Measurements from ENCODE around the gene ZNF565. TPM values are rescaled to one million over a fixed set of nuclear protein-coding genes. Genes with fewer than 3 reads are reported as not detected.
"Not testable (repeated sequence)": the region's sequence is repeated elsewhere in the genome, so short reads cannot be mapped to it uniquely, and the experiment has no call there.

The ZNF565 gene
- total RNA-seq, 1 experiment from 2014 or later: 3.2 TPM

DNA sequence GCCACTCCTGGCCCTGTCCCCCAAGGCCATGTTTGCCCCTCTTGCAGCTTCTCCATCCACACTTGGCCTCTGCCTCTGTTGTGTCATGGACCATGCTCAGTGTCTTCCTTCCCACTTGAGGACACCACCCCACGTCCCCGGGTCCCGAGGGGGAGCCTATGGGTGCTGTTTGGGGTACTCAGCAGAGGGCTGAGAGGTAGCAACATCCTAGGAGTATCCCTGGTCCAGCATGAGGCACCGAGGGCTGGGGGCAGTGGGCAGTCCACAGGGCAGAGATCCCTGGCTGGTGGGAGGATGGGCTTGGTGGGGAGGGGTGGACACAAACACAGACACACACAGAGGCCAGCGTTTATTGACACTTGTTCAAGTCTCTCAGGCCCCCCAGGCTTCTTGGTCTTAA is 63.9 kb downstream of the ZNF565 start:
- DNase-seq (ENCODE audit: low read depth): no peak

- DNase-seq (ENCODE audit: low read depth): no peak
Measured at GRCh38 chr19:36149673-36150406, 64.6 kb downstream of the ZNF565 start.

DNA sequence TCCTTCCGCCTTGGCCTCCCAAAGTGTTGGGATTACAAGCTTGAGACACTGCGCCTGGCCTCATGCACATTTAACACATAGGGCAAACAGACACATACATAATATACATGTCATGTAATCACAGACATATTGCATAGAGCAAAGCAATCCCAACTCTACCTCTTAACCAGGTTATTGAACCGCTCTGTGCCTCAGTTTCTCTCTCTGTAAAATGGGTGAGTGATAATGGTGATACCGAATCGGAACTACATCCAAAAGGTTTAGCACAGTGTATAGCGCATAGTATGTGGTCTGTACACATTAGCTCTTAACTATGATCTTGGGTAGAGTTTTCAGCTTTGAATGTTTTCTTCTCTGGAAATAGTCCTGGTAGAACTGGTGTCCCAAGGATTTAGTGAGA is 69.8 kb downstream of the ZNF565 start:
- no peak for DNase-seq (ENCODE audit: low read depth)

GRCh38 chr19:36142496-36142895 is 72.0 kb downstream of the ZNF565 start:
- DNase-seq (ENCODE audit: low read depth): no peak

DNA sequence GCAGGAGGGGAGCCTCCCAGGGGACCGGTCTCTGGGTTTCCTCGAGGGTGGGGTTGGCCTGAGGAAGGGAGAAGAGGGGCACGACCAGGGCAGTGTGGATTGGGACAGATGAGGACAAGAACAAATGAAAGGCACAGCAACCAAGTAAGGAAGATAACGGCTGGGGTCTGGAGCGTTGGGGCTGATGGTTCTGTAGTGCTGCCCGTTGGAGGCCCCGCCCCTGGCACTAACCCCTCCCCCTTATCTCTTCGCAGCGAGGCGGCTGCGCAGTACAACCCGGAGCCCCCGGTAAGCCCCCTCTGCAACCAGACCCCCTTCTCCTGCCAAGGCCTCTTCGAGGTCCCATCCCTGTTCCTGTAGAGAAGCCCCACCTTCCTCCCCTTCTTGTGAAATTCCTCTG is 72.4 kb downstream of the ZNF565 start:
- no peak for DNase-seq (ENCODE audit: low read depth)

DNA sequence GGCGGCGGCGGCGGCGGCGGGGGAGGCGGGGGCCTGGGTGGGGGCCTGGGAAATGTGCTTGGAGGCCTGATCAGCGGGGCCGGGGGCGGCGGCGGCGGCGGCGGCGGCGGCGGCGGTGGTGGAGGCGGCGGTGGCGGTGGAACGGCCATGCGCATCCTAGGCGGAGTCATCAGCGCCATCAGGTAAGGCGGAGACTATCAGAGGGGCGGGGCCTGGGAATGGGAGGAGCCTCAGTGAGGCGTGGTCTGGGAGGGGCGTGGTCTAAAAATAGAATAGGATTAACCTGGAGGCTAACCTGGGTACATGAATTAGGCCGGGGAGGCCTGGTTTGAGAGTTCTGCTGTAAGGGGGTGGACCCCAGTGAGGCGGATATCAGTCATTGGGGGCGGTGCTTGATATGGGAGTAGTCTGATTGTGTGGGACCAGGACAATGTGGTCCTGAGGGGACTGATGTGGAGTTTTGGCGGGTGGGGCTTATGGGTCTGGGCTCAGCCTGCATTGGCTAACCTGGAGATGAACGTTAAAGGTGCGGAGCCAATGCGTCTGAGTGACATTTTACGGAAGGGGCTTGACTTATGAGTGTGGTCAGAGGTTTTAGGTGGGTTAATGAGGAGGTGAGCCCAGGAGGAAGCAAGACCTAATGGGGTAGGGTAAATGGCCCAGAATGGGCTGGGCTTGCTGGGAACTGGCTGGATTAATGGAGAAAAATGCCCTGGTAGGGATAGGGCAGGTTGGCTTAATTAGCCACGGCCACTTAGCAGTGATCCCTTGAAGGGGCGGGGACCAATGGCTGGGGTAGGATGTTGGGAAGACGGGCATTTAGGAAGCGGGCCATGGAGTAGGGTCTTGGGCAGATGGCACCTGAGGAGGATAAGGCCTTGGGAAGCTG is 73.2 kb downstream of the ZNF565 start:
- DNase-seq (ENCODE audit: low read depth): peak; percentile 91

DNA sequence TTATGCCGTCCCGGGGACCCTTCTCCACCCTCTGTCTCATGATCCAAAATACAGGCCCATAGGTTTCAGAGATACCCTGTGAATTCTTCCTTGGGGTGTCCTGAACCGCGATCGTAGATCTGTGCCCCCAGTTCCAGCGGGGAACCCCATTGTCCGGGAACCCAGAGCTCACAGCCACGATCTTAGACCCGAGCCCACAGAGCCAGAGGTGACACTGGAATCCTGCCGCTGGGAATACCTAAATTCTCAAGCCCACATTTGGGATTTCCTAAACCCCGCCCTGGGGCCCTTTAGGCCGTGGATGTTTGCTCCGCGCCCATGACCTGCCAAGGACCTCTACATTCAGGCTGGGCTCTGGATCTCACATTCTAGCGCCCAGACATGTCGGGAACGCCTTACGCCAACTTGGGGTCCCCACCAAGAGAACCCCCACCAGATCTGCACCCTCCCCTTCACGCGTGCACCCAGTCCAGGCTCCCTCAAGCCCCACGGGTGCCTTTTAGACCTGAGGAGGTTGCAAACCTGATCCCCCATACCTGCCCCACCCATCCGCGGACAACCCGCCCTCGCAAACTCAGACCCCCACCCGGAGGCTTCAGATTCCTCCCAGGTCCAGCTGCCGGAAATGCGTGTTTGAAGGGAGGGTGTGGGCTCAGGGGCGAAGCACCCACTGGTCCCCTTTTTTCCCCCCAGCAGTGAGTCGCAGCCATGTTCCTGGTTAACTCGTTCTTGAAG is 74.0 kb downstream of the ZNF565 start:
- peak; percentile 79 for DNase-seq (ENCODE audit: low read depth)

DNA sequence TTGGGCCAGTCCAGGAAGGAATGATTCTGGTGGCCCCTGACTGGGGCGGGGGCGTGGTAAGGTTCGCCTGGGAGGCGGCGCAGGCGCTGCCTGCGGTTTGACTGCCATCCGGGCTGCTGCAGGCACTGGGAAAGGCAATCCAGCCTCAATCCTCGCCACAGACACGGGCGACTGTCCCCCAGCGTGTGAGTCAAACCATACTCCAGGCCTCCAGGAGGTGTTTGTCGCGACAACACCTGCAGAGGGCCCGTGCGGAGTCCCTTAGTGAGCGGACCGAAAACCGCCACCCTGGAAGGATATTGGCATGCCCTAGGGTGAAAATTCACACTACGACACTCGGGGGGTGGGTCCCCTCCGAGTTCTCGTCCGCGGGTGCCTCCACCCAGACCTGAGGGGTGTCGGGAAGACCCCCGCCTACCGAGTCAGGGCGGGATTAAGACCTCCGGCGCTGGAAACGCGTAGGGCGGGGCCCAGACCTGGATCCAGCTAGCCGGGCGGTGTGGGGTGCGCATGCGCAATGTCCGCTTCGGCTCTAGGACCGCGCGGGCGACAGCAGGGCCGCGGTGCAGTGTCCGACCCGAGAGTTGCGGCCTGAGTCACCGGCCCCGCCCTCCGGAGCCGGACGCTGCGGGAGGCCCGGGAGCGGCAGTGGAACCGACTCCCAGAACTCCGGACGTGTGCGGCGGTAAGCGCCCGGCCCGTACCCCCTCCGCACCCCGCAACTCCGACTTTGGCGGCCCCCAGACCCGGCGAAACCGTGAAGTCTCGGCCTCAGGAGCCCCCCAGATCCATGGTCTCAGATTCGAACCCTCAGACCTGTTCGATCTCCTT is 74.8 kb downstream of the ZNF565 start, which contains the start of gene CAPNS1:
Gene CAPNS1 (plus strand): TSS at position 594 of the 831 bp plus-strand sequence. CDS start 946 bp downstream, outside the sequence.
- peak; percentile 99 for DNase-seq (ENCODE audit: low read depth)

- no peak for DNase-seq (ENCODE audit: low read depth)
Measured at GRCh38 chr19:36139120-36139472, 75.4 kb downstream of the ZNF565 start.

DNA sequence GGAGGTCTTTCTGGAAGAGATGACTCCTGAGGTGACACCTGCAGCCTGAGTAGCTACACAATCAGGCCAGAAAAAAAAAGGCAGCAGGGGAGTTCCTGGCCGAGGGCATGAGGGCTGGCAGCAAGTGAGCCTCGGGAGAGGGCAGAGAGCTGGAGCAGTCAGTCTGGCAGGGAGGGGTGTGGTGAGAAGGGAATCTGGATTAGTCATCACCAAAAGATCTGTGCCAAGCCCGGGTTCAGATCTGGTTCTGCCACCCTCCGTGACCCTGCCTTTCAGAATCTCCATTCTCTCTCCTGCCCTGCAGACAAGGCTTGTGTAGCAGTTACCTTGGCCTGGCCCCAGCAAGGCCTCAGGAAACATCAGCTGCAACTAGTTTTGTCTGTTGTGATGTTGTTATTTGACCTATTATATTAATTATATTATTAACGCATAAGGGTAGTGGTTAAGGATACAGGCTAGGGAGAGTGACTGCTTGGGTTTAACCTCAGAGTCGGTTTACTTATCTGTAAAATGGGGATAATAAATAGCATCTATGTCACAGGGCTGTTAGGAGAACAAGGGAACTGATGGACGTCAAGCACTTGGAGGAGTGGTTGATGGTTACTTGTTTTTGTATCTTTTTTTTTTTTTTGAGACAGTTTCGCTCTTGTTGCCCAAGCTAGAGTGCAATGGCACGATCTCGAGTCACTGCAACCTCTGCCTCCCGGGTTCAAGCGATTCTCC is 77.3 kb downstream of the ZNF565 start:
- peak; percentile 85 for DNase-seq (ENCODE audit: low read depth)

DNA sequence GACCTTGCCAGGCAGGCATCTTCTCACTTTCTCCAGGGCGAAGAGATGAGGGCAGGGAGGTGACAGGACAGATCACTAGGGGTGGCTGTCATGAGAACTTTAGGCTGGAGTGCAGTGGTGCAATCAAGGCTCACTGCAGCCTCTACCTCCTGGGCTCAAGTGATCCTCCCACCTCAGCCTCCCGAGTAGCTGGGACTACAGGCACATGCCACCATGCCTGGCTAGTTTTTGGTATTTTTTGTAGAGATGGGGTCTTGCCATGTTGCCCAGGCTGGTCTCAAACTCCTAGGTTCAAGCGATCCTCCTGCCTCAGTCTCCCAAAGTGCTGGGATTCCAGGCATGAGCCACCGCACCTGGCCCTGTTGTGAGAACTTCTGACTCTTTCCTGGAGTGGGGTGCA is 79.6 kb downstream of the ZNF565 start:
- DNase-seq (ENCODE audit: low read depth): not testable (repeated sequence)

Other genes with a start within 250 kb of the ZNF565 start
- gene SDHAF1, start 219.5 kb downstream of the ZNF565 start, total RNA-seq (2014; rRNA removed; shearing (Covaris generic)): 44.7 and 49.8 TPM in 2 replicates
- gene SYNE4, start 205.9 kb downstream of the ZNF565 start, total RNA-seq (2014; rRNA removed; shearing (Covaris generic)): not detected in 2 replicates
- gene ALKBH6, start 200.5 kb downstream of the ZNF565 start, total RNA-seq (2014; rRNA removed; shearing (Covaris generic)): 15.4 and 32.2 TPM in 2 replicates
- gene CLIP3, start 181.8 kb downstream of the ZNF565 start, total RNA-seq (2014; rRNA removed; shearing (Covaris generic)): 0.69 and 1.0 TPM in 2 replicates
- 0.54 and 0.86 TPM in 2 replicates for gene THAP8, start 160.4 kb downstream of the ZNF565 start, total RNA-seq (2014; rRNA removed; shearing (Covaris generic))
- 14.6 and 19.8 TPM in 2 replicates for gene WDR62, start 159.8 kb downstream of the ZNF565 start, total RNA-seq (2014; rRNA removed; shearing (Covaris generic))
- gene OVOL3, start 103.5 kb downstream of the ZNF565 start, total RNA-seq (2014; rRNA removed; shearing (Covaris generic)): not detected in 2 replicates
- 68.9 and 105 TPM in 2 replicates for gene POLR2I, start 99.8 kb downstream of the ZNF565 start, total RNA-seq (2014; rRNA removed; shearing (Covaris generic))
- 354 and 373 TPM in 2 replicates for gene TBCB, start 99.2 kb downstream of the ZNF565 start, total RNA-seq (2014; rRNA removed; shearing (Covaris generic))
- gene CAPNS1, start 74.6 kb downstream of the ZNF565 start, total RNA-seq (2014; rRNA removed; shearing (Covaris generic)): 122 and 257 TPM in 2 replicates
- not detected in 2 replicates for gene COX7A1, start 62.2 kb downstream of the ZNF565 start, total RNA-seq (2014; rRNA removed; shearing (Covaris generic))
- 211 and 232 TPM in 2 replicates for gene ZNF146, start 441 bp upstream of the ZNF565 start, total RNA-seq (2014; rRNA removed; shearing (Covaris generic))
- 2.3 and 3.3 TPM in 2 replicates for gene ZFP14, start 164.5 kb upstream of the ZNF565 start, total RNA-seq (2014; rRNA removed; shearing (Covaris generic))
- gene ZFP82, start 204.0 kb upstream of the ZNF565 start, total RNA-seq (2014; rRNA removed; shearing (Covaris generic)): 5.6 and 10.3 TPM in 2 replicates